IMR-90 (cell line): ENCODE results near the gene PPL. TPM values are rescaled to one million over a fixed set of nuclear protein-coding genes. Genes with fewer than 3 reads are reported as not detected.

Experiments used
- ATAC-seq: fragments of 200-7000 bp; cut with Tn5 transposase; 2 replicates; pipeline ENCODE4 v1.9.1; 2020; ENCODE audit warnings: low read depth, mild to moderate bottlenecking, moderate library complexity
- BruUV-seq: library from RNA; stranded (reverse); fragments of 400-500 nt; replicated peaks from 2 replicates; lab custom pipeline; 2021; lab: Mats Ljungman, UMichigan
- CTCF ChIA-PET: fragments of 300-600 bp; formaldehyde crosslinking; extraction: SDS; loops from one replicate; lab custom pipeline; 2021; ENCODE audit warnings: antibody characterized with exemption; lab: Yijun Ruan, JAX
- POLR2A ChIA-PET: fragments of 300-600 bp; sonication (Branson Sonifier 250); formaldehyde crosslinking; loops from one replicate; lab custom pipeline; 2022; ENCODE audit warnings: antibody characterized with exemption; ENCODE audit not compliant: unreplicated experiment; lab: Charles Lee
- DNase-seq: peaks from one replicate; pipeline ENCODE4 v3.0.0; 2013
- H2AFZ ChIP-seq: replicated peaks from 2 replicates; pipeline ENCODE3; 2013; ENCODE audit warnings: low read length, mild to moderate bottlenecking; ENCODE audit not compliant: poor library complexity
- H2AK5ac ChIP-seq: 2 replicates; pipeline ENCODE4 v1.6.1; 2013; ENCODE audit warnings: low read depth, low read length, inconsistent platforms
- H2AK9ac ChIP-seq: replicated peaks from 2 replicates; pipeline ENCODE3; 2013; ENCODE audit warnings: mild to moderate bottlenecking, low read depth, low read length, moderate library complexity; ENCODE audit not compliant: poor library complexity
- H2BK120ac ChIP-seq: 2 replicates; pipeline ENCODE4 v1.6.1; 2013; ENCODE audit warnings: low read depth, low read length, inconsistent platforms
- H2BK15ac ChIP-seq: 3 replicates; pipeline ENCODE4 v1.6.1; 2013; ENCODE audit warnings: low read depth, low read length, inconsistent platforms
- H2BK20ac ChIP-seq: 2 replicates; pipeline ENCODE4 v1.6.1; 2013; ENCODE audit warnings: low read depth, mild to moderate bottlenecking, inconsistent platforms, low read length, moderate library complexity
- H2BK5ac ChIP-seq: 2 replicates; pipeline ENCODE4 v1.6.1; 2013; ENCODE audit warnings: mild to moderate bottlenecking, low read depth, low read length, inconsistent platforms; ENCODE audit not compliant: poor library complexity, severe bottlenecking
- H3K14ac ChIP-seq: replicated peaks from 2 replicates; pipeline ENCODE4 v1.6.1; 2013; ENCODE audit warnings: low read depth, low read length, inconsistent platforms
- H3K18ac ChIP-seq: 2 replicates; pipeline ENCODE4 v1.6.1; 2013; ENCODE audit warnings: low read depth, low read length, control low read depth
- H3K23ac ChIP-seq: 2 replicates; pipeline ENCODE4 v1.6.1; 2013; ENCODE audit warnings: low read depth, low read length, inconsistent platforms
- H3K27ac ChIP-seq: 2 replicates; pipeline ENCODE4 v1.5.1; 2013; ENCODE audit warnings: mild to moderate bottlenecking, control low read depth, low read length; ENCODE audit not compliant: insufficient read depth
- H3K27me3 ChIP-seq: 2 replicates; pipeline ENCODE4 v1.6.1; 2013; ENCODE audit warnings: low read length; ENCODE audit not compliant: control insufficient read depth, insufficient read depth
- H3K36me3 ChIP-seq: 2 replicates; pipeline ENCODE4 v1.6.1; 2013; ENCODE audit warnings: low read length, mixed read lengths; ENCODE audit not compliant: control insufficient read depth, insufficient read depth
- H3K4ac ChIP-seq: 2 replicates; pipeline ENCODE4 v1.6.1; 2013; ENCODE audit warnings: low read depth, low read length, inconsistent platforms
- H3K4me1 ChIP-seq: 2 replicates; pipeline ENCODE4 v1.6.1; 2013; ENCODE audit warnings: low read length, mixed read lengths; ENCODE audit not compliant: control insufficient read depth, insufficient read depth
- H3K4me2 ChIP-seq: 2 replicates; pipeline ENCODE4 v1.6.1; 2013; ENCODE audit warnings: low read depth, mild to moderate bottlenecking, control low read depth, low read length, moderate library complexity
- H3K4me3 ChIP-seq: 2 replicates; pipeline ENCODE4 v1.5.1; 2013; ENCODE audit warnings: low read depth, mild to moderate bottlenecking, control low read depth, low read length, moderate library complexity; ENCODE audit not compliant: insufficient read depth
- H3K56ac ChIP-seq: 2 replicates; pipeline ENCODE4 v1.6.1; 2013; ENCODE audit warnings: low read length, inconsistent platforms; ENCODE audit not compliant: insufficient read depth; ENCODE audit errors: extremely low read depth
- H3K79me1 ChIP-seq, 2 experiments: 2 replicates each; pipeline ENCODE4 v1.6.1; 2013; ENCODE audit warnings: low read length in 2 of 2, inconsistent platforms in 1 of 2, low read depth in 1 of 2
- H3K9ac ChIP-seq: 2 replicates; pipeline ENCODE4 v1.6.1; 2013; ENCODE audit warnings: low read depth, low read length, control low read depth
- H3K9me1 ChIP-seq: 2 replicates; pipeline ENCODE4 v1.6.1; 2013; ENCODE audit warnings: low read length, inconsistent platforms; ENCODE audit not compliant: insufficient read depth
- H3K9me3 ChIP-seq: 2 replicates; pipeline ENCODE4 v1.6.1; 2013; ENCODE audit warnings: low read length; ENCODE audit not compliant: control insufficient read depth, insufficient read depth
- H4K20me1 ChIP-seq: 2 replicates; pipeline ENCODE4 v1.6.1; 2013; ENCODE audit warnings: low read length, inconsistent platforms; ENCODE audit not compliant: insufficient read depth
- H4K5ac ChIP-seq: 2 replicates; pipeline ENCODE4 v1.6.1; 2013; ENCODE audit warnings: mild to moderate bottlenecking, low read depth, low read length, control low read depth
- H4K8ac ChIP-seq, 2 experiments: 2 replicates each; pipeline ENCODE4 v1.6.1; 2013; ENCODE audit warnings: low read depth in 2 of 2, low read length in 2 of 2, control low read depth in 1 of 2, inconsistent platforms in 1 of 2
- H4K91ac ChIP-seq: 2 replicates; pipeline ENCODE4 v1.6.1; 2013; ENCODE audit warnings: low read depth, low read length, inconsistent platforms; ENCODE audit not compliant: insufficient read depth
- CEBPB ChIP-seq: IDR thresholded peaks from 2 replicates; pipeline ENCODE4 v1.6.1; 2012; ENCODE audit warnings: low read depth, low read length, improper control_type of control experiment
- CTCF ChIP-seq: conservative IDR thresholded peaks from 2 replicates; pipeline ENCODE4 v1.5.1; 2012; ENCODE audit warnings: mild to moderate bottlenecking, low read depth, low read length, improper control_type of control experiment
- FOS ChIP-seq: fragments of 150-350 bp; IDR thresholded peaks from 2 replicates; pipeline ENCODE4 v1.6.1; 2016; ENCODE audit warnings: low read depth, low read length
- SMC3 ChIP-seq: fragments of 150-350 bp; IDR thresholded peaks from 2 replicates; pipeline ENCODE4 v1.6.1; 2016; ENCODE audit warnings: low read depth, mild to moderate bottlenecking, antibody characterized with exemption, low read length, moderate library complexity
- WGBS, 2 experiments: methylation state at CpG; one replicate each; pipeline versions ENCODE4 v1.1.5 to v1.1.7; 2013; ENCODE audit warnings: missing lambda C conversion rate in 2 of 2; ENCODE audit not compliant: insufficient read length in 1 of 2; ENCODE audit errors: extremely low coverage in 2 of 2; 5-methylcytosine and 5-hydroxymethylcytosine counted together
- dilution Hi-C: fragments of 300-500 bp; cut with HindIII; formaldehyde crosslinking; loops from one replicate; pipeline ENCODE4 v1.14.3; 2018; ENCODE audit warnings: low sequenced_read_pairs; ENCODE audit not compliant: unreplicated experiment
- in situ Hi-C: fragments of 300-500 bp; cut with MboI; formaldehyde crosslinking; loops from 3 replicates; pipeline ENCODE4 v1.14.3; 2019; ENCODE audit warnings: low sequenced_read_pairs, inconsistent platforms, mixed read lengths
- intact Hi-C: fragments of 100-400 bp; cut with micrococcal nuclease; formaldehyde crosslinking; loops from 2 replicates; pipeline ENCODE4 v1.10.0; 2022
- polyA plus RNA-seq, 3 experiments: library from polyadenylated mRNA; depleted of rRNA; stranded (reverse); fragments of >200 nt; gene quantifications; 2 replicates each; pipeline ENCODE4 v1.2.3, GENCODE V29; 2012; ENCODE audit warnings: low replicate concordance in 1 of 3
- total RNA-seq: library from RNA; depleted of rRNA; stranded (reverse); fragments of >200 nt; gene quantifications from 2 replicates; pipeline ENCODE4 v1.2.3, GENCODE V29; 2012

Gene PPL
- total and polyA plus RNA-seq, 2 of the 4 experiments (the other 2 are of a cell fraction), result 0.34 to 0.36 TPM

DNA sequence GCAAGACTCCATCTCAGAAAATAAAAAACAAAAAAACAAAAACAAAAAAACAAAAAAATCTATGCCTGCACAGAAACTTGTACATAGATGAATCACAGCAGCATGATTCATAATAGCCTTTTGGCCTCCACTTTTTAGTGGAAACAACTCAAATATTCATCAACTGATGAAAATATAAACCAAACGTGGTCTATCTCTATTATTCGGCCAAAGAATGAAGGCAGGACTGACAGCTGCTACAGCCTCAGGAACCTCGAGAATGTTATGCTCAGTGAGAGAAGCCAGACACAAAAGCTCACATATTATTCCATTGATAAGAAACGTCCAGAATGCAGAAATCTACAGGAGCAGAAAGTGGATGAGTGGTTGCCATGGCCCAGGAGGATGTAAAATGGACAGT, 19.8 kb downstream of the PPL start:
- Histone ChIP-seq H4K5ac (no peak overlapping the region), H3K27ac (no peak overlapping the region), H2AFZ (no peak overlapping the region), H3K4me1 (peaks cover 14% of the 10 kb centered on the region), H3K14ac (no peak overlapping the region), H2BK120ac (no peak overlapping the region), H4K91ac (no peak overlapping the region), H3K56ac (no peak overlapping the region), H3K27me3 (no peaks in the 10 kb centered on the region; the same call in 1 of the 2 replicates), H3K9me1 (no peaks in the 10 kb centered on the region), H3K79me1 (no peaks in the 10 kb centered on the region), H3K4me3 (no peak overlapping the region), H2BK5ac (peak overlapping the region; percentile 13), H3K4me2 (peak overlapping the region; percentile 39), H4K20me1 (0 out of 2 replicates have a peak, but pooled peaks cover 4% of the 10 kb centered on the region), H2BK20ac (no peak overlapping the region), H3K23ac (no peak overlapping the region), H3K9ac (no peak overlapping the region), H3K36me3 (no peaks in the 10 kb centered on the region), H3K9me3 (no peaks in the 10 kb centered on the region), H3K18ac (no peak overlapping the region), H2BK15ac (no peak overlapping the region), H2AK5ac (no peak overlapping the region), H2AK9ac (no peak overlapping the region), H4K8ac (no peak overlapping the region), H3K4ac (no peak overlapping the region)
- DNase-seq, result peak; percentile 74
- peak; percentile 59 for TF ChIP-seq FOS
- TF ChIP-seq CEBPB, result no peak
- no peak for TF ChIP-seq SMC3
- TF ChIP-seq CTCF, result no peak
- peak; percentile 22 for ATAC-seq
- no CpG with 5 or more reads among the region's 4 CpGs for WGBS, 2 experiments
- no TSS peak for BruUV-seq
- in situ Hi-C loops, result no loop called here
- ChIA-PET CTCF (no interaction called here), POLR2A (no interaction called here)
- dilution Hi-C loops, result no loop called here
- intact Hi-C loops, result loop anchor here (2.0 kb wide), 1 partner anchor 26 kb away; no protein-coding TSS in a partner anchor
